ENCODE data around the gene TRIM42. TPM values are rescaled to one million over a fixed set of nuclear protein-coding genes. Genes with fewer than 3 reads are reported as not detected.

Gene TRIM42
- total RNA-seq, 1 experiment from 2014 or later = not detected

DNA sequence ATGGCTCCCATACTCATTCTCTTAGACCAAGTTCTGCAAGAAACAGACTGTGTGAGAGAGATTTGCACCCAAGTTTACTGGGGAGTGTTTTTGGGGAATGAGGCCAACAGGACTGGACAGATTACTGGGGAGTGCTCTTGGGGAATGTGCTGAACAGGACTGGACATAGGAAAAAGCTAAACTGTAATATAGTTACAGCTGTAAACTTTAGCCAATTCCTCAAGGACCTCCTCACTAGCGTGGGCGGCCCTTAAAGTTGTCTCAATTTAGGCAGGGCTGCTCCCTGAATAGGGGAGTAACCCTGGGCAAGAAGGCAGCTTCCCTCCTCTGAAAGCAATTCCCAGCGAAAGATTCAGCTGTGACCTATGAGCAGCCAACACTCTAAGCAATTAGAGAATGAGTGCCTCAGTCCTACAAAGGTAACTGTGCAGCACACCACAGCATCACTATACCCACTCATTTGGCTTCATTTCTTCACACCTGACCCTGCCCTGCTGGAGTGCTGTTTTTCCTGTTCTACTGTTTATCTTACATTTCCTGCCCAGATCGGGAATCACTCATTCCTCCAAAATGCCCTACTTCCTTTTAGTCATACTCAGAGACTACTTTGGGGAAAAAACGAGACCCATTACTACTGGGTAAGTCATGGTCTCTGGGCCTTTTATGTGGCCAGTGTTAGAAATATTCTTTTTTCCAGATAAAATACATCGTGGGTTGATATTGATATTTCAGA is 41.3 kb upstream of the TRIM42 start (continued):
- TF ChIP-seq POLR2AphosphoS5 (IDR thresholded peaks at IDR 0.05; ENCODE audit: low read depth, low read length) (no peak), EGR1 (IDR thresholded peaks at IDR 0.05; ENCODE audit: low read depth) (no peak)
- TF ChIP-seq, protein P1, sequence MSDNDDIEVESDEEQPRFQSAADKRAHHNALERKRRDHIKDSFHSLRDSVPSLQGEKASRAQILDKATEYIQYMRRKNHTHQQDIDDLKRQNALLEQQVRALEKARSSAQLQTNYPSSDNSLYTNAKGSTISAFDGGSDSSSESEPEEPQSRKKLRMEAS (IDR thresholded peaks at IDR 0.05) = no peak

DNA sequence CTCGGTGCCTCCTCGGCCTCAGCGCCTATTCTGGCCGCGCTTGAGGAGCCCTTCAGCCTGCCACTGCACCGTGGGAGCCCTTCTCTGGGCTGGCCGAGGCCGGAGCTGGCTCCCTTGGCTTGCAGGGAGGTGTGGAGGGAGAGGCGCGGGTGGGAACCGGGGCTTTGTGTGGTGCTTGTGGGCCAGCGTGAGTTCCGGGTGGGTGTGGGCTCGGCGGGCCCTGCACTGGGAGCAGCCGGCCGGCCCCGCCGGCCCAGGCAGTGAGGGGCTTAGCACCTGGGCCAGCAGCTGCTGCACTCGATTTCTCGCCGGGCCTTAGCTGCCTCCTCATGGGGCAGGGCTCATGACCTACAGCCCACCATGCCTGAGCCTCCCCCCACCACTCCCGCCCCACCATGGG is 26.6 kb upstream of the TRIM42 start:
- no peaks in the 10 kb centered on the region for H3K4me1 ChIP-seq (ENCODE audit: control insufficient read depth in 1 of 2, insufficient read depth in 2 of 2, low read length in 2 of 2)
- H3K27ac ChIP-seq (ENCODE audit: low read depth, low read length) = no peak overlapping the region
- H2AFZ ChIP-seq (ENCODE audit: low read depth, low read length, poor library complexity, severe bottlenecking) = no peak overlapping the region
- ChIA-PET CTCF (no interaction called here), POLR2A (no interaction called here), RAD21 (ENCODE audit: low non-redundant PET in 1 of 2, low total read pairs in 2 of 2, uncharacterized antibody in 2 of 2, unreplicated experiment in 2 of 2) (no interaction called here)
- no peak overlapping the region for H3K4me2 ChIP-seq (ENCODE audit: low read length)
- H3K4me3 ChIP-seq (replicated peaks in 1 of 2; ENCODE audit: low read depth in 1 of 2, low read length in 2 of 2) = no peak overlapping the region
- no peaks in the 10 kb centered on the region for H3K9me3 ChIP-seq (ENCODE audit: control insufficient read depth in 1 of 2, insufficient read depth in 1 of 2, low read depth in 1 of 2, low read length in 2 of 2)
- H3K9me2 ChIP-seq (ENCODE audit: insufficient read depth) = no peaks in the 10 kb centered on the region
- no peaks in the 10 kb centered on the region for H3K36me3 ChIP-seq (ENCODE audit: control insufficient read depth in 1 of 2, insufficient read depth in 2 of 2, low read length in 2 of 2)
- no peak overlapping the region for H3K9ac ChIP-seq (ENCODE audit: low read length)
- 0 out of 2 replicates have a peak, but pooled peaks cover 3% of the 10 kb centered on the region for H3K27me3 ChIP-seq (ENCODE audit: insufficient read depth, low read length)
- DNase-seq (ENCODE audit: low read depth, low spot score) (no peak), ATAC-seq (no peak)
- no peaks in the 10 kb centered on the region for H4K20me1 ChIP-seq (ENCODE audit: insufficient read depth)
- H3K79me2 ChIP-seq (ENCODE audit: insufficient read depth, low read length) = no peaks in the 10 kb centered on the region
- no TSS peak for BruUV-seq (replicated peaks)
- intact Hi-C loops (cut with micrococcal nuclease) = no loop called here
- TF ChIP-seq, protein P2, sequence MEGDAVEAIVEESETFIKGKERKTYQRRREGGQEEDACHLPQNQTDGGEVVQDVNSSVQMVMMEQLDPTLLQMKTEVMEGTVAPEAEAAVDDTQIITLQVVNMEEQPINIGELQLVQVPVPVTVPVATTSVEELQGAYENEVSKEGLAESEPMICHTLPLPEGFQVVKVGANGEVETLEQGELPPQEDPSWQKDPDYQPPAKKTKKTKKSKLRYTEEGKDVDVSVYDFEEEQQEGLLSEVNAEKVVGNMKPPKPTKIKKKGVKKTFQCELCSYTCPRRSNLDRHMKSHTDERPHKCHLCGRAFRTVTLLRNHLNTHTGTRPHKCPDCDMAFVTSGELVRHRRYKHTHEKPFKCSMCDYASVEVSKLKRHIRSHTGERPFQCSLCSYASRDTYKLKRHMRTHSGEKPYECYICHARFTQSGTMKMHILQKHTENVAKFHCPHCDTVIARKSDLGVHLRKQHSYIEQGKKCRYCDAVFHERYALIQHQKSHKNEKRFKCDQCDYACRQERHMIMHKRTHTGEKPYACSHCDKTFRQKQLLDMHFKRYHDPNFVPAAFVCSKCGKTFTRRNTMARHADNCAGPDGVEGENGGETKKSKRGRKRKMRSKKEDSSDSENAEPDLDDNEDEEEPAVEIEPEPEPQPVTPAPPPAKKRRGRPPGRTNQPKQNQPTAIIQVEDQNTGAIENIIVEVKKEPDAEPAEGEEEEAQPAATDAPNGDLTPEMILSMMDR (IDR thresholded peaks at IDR 0.05 in 2 of 3, conservative IDR thresholded peaks at IDR 0.05 in 1 of 3; ENCODE audit: borderline replicate concordance in 1 of 3, insufficient read depth in 1 of 3, low read depth in 2 of 3, low read length in 2 of 3) = no peak
- no peak for TF ChIP-seq YY1 (IDR thresholded peaks at IDR 0.05; ENCODE audit: extremely low read depth, insufficient replicate concordance, low read depth, low read length)
- no peak for TF ChIP-seq CBX3 (IDR thresholded peaks at IDR 0.05; ENCODE audit: low read depth)
- no peak for TF ChIP-seq RAD21 (IDR thresholded peaks at IDR 0.05; ENCODE audit: low read depth)
- TF ChIP-seq, protein P3, sequence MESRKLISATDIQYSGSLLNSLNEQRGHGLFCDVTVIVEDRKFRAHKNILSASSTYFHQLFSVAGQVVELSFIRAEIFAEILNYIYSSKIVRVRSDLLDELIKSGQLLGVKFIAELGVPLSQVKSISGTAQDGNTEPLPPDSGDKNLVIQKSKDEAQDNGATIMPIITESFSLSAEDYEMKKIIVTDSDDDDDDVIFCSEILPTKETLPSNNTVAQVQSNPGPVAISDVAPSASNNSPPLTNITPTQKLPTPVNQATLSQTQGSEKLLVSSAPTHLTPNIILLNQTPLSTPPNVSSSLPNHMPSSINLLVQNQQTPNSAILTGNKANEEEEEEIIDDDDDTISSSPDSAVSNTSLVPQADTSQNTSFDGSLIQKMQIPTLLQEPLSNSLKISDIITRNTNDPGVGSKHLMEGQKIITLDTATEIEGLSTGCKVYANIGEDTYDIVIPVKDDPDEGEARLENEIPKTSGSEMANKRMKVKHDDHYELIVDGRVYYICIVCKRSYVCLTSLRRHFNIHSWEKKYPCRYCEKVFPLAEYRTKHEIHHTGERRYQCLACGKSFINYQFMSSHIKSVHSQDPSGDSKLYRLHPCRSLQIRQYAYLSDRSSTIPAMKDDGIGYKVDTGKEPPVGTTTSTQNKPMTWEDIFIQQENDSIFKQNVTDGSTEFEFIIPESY (IDR thresholded peaks at IDR 0.05; ENCODE audit: extremely low read depth, insufficient replicate concordance, low read length) = no peak
- no peak for TF ChIP-seq ELF1 (IDR thresholded peaks at IDR 0.05; ENCODE audit: borderline replicate concordance, low read depth)
- TF ChIP-seq SIN3A (IDR thresholded peaks at IDR 0.05; ENCODE audit: low read depth) = no peak
- TF ChIP-seq EZH2 (IDR thresholded peaks at IDR 0.05) = no peak
- TF ChIP-seq, protein P1 (IDR thresholded peaks at IDR 0.05) = no peak
- no peak for TF ChIP-seq EGR1 (IDR thresholded peaks at IDR 0.05; ENCODE audit: low read depth)
- TF ChIP-seq FOSL1 (IDR thresholded peaks at IDR 0.05; ENCODE audit: low read depth) = no peak
- TF ChIP-seq, protein P4, sequence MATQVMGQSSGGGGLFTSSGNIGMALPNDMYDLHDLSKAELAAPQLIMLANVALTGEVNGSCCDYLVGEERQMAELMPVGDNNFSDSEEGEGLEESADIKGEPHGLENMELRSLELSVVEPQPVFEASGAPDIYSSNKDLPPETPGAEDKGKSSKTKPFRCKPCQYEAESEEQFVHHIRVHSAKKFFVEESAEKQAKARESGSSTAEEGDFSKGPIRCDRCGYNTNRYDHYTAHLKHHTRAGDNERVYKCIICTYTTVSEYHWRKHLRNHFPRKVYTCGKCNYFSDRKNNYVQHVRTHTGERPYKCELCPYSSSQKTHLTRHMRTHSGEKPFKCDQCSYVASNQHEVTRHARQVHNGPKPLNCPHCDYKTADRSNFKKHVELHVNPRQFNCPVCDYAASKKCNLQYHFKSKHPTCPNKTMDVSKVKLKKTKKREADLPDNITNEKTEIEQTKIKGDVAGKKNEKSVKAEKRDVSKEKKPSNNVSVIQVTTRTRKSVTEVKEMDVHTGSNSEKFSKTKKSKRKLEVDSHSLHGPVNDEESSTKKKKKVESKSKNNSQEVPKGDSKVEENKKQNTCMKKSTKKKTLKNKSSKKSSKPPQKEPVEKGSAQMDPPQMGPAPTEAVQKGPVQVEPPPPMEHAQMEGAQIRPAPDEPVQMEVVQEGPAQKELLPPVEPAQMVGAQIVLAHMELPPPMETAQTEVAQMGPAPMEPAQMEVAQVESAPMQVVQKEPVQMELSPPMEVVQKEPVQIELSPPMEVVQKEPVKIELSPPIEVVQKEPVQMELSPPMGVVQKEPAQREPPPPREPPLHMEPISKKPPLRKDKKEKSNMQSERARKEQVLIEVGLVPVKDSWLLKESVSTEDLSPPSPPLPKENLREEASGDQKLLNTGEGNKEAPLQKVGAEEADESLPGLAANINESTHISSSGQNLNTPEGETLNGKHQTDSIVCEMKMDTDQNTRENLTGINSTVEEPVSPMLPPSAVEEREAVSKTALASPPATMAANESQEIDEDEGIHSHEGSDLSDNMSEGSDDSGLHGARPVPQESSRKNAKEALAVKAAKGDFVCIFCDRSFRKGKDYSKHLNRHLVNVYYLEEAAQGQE (IDR thresholded peaks at IDR 0.05; ENCODE audit: low read depth) = no peak
- no peak for TF ChIP-seq CEBPB (IDR thresholded peaks at IDR 0.05; ENCODE audit: low read depth)
- no peak for TF ChIP-seq EZH2phosphoT487 (IDR thresholded peaks at IDR 0.05; ENCODE audit: borderline replicate concordance)
- no peak for TF ChIP-seq TCF7L2 (IDR thresholded peaks at IDR 0.05; ENCODE audit: borderline replicate concordance, extremely low read depth, insufficient read depth, insufficient read length)
- no peak for TF ChIP-seq SP1 (IDR thresholded peaks at IDR 0.05; ENCODE audit: low read depth)

All from HCT116 (cell line).